DOHH2 (cell line): ENCODE results near the gene GSAP.

Source experiments
- H3F3A ChIP-seq: fragments of 200-600 bp; sonication (generic), shearing (Covaris generic); 2 replicates; pipeline ENCODE4 v1.6.0; 2016; ENCODE audit warnings: antibody characterized with exemption, mild to moderate bottlenecking; ENCODE audit not compliant: control insufficient read depth, insufficient read depth
- H3K27ac ChIP-seq: fragments of 200-600 bp; sonication (generic); 2 replicates; pipeline ENCODE4 v1.5.1; 2014; ENCODE audit warnings: low read depth, mild to moderate bottlenecking, low read length, moderate library complexity
- H3K27me3 ChIP-seq: fragments of 200-600 bp; sonication (generic); 2 replicates; pipeline ENCODE4 v1.6.1; 2014; ENCODE audit warnings: mild to moderate bottlenecking, low read length, mixed read lengths; ENCODE audit not compliant: control insufficient read depth
- H3K36me3 ChIP-seq: fragments of 200-600 bp; sonication (generic); 2 replicates; pipeline ENCODE4 v1.6.1; 2014; ENCODE audit warnings: mild to moderate bottlenecking, low read length, moderate library complexity, mixed read lengths; ENCODE audit not compliant: control insufficient read depth
- H3K4me1 ChIP-seq: fragments of 200-600 bp; sonication (generic); 2 replicates; pipeline ENCODE4 v1.6.1; 2014; ENCODE audit warnings: mild to moderate bottlenecking, low read length, mixed read lengths; ENCODE audit not compliant: control insufficient read depth
- H3K4me2 ChIP-seq: fragments of 200-600 bp; sonication (generic); 2 replicates; pipeline ENCODE4 v1.6.0; 2014; ENCODE audit warnings: mild to moderate bottlenecking, low read length, moderate library complexity
- H3K4me3 ChIP-seq: fragments of 200-600 bp; sonication (generic); 2 replicates; pipeline ENCODE4 v1.5.1; 2014; ENCODE audit warnings: mild to moderate bottlenecking, low read length, mixed read lengths
- H3K79me2 ChIP-seq: fragments of 200-600 bp; sonication (generic); 2 replicates; pipeline ENCODE4 v1.6.1; 2014; ENCODE audit warnings: mild to moderate bottlenecking, low read length, mixed read lengths; ENCODE audit not compliant: control insufficient read depth
- H3K9me2 ChIP-seq: fragments of 200-600 bp; sonication (generic); replicated peaks from 2 replicates; pipeline ENCODE4 v1.6.1; 2014; ENCODE audit warnings: mild to moderate bottlenecking, low read length, mixed read lengths; ENCODE audit not compliant: control insufficient read depth
- H3K9me3 ChIP-seq: fragments of 200-600 bp; sonication (generic); 2 replicates; pipeline ENCODE4 v1.6.1; 2014; ENCODE audit warnings: antibody characterized with exemption, low read length, mixed read lengths; ENCODE audit not compliant: control insufficient read depth, insufficient read depth
- H4K20me1 ChIP-seq: fragments of 200-600 bp; sonication (generic); 2 replicates; pipeline ENCODE4 v1.6.0; 2014; ENCODE audit warnings: low read depth, mild to moderate bottlenecking, antibody characterized with exemption, low read length, moderate library complexity; ENCODE audit not compliant: control insufficient read depth, insufficient read depth
- EZH2phosphoT487 ChIP-seq: fragments of 200-600 bp; sonication (generic); IDR thresholded peaks from 2 replicates; pipeline ENCODE4 v1.6.1; 2017; ENCODE audit warnings: borderline replicate concordance, mild to moderate bottlenecking, antibody characterized with exemption, low read length, moderate library complexity, mixed read lengths
- TF ChIP-seq, protein P1 (sequence below): fragments of 200-600 bp; sonication (generic); IDR thresholded peaks from one replicate; pipeline ENCODE4 v1.5.1; 2014; ENCODE audit warnings: antibody characterized with exemption, mild to moderate bottlenecking, low read depth, low read length; ENCODE audit not compliant: poor library complexity, severe bottlenecking

GSAP gene

DNA sequence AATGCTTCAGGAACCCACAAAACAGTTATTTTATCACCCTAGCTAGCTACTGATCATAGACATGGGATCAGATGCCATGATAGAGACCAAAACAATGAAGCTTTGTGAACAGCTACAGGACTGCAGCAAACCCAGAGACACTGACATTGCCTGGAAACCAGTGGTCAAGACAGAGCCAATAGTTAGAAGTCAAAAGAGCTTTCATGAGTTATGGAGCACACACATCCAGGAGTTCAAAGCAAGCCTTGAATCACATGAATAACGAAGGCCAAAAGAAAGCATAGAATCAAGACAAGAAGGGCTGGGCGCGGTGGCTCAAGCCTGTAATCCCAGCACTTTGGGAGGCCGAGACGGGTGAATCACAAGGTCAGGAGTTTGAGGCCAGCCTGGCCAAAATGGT lies 34.5 kb upstream of the GSAP start:
- no peak overlapping the region for H3K4me3 ChIP-seq
- TF ChIP-seq, protein P1, sequence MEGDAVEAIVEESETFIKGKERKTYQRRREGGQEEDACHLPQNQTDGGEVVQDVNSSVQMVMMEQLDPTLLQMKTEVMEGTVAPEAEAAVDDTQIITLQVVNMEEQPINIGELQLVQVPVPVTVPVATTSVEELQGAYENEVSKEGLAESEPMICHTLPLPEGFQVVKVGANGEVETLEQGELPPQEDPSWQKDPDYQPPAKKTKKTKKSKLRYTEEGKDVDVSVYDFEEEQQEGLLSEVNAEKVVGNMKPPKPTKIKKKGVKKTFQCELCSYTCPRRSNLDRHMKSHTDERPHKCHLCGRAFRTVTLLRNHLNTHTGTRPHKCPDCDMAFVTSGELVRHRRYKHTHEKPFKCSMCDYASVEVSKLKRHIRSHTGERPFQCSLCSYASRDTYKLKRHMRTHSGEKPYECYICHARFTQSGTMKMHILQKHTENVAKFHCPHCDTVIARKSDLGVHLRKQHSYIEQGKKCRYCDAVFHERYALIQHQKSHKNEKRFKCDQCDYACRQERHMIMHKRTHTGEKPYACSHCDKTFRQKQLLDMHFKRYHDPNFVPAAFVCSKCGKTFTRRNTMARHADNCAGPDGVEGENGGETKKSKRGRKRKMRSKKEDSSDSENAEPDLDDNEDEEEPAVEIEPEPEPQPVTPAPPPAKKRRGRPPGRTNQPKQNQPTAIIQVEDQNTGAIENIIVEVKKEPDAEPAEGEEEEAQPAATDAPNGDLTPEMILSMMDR: no peak
- TF ChIP-seq EZH2phosphoT487: no peak
- no peaks in the 10 kb centered on the region for H3K79me2 ChIP-seq
- no peaks in the 10 kb centered on the region for H3K9me2 ChIP-seq
- H3K27ac ChIP-seq: no peak overlapping the region
- H3F3A ChIP-seq: no peaks in the 10 kb centered on the region
- H3K4me2 ChIP-seq: no peak overlapping the region
- H3K9me3 ChIP-seq: no peaks in the 10 kb centered on the region
- no peaks in the 10 kb centered on the region for H3K4me1 ChIP-seq
- H3K36me3 ChIP-seq: no peaks in the 10 kb centered on the region
- no peaks in the 10 kb centered on the region for H4K20me1 ChIP-seq
- H3K27me3 ChIP-seq: peaks cover 16% of the 10 kb centered on the region

DNA sequence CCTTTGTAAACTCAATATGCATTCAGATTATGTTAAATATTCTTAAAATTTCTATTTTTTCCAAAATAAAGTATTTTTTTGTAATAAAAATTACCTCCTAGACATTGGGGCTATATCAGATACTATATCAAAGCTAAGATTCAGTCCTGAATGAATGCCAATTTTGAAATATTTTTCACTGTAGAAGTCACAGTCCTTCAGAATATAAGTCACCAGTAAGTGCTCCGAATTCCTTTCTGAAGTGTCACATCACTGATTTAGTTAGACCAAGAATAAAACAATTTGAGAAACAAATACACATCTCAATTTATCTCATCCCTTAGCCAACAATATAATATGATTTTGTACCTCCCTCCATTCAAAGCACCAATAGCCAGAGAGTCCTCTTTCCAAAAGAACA lies 33.9 kb upstream of the GSAP start:
- H3K79me2 ChIP-seq: no peaks in the 10 kb centered on the region
- no peaks in the 10 kb centered on the region for H3K9me3 ChIP-seq
- H3K9me2 ChIP-seq: no peaks in the 10 kb centered on the region
- no peak overlapping the region for H3K4me3 ChIP-seq
- no peaks in the 10 kb centered on the region for H3F3A ChIP-seq
- no peaks in the 10 kb centered on the region for H3K4me1 ChIP-seq
- H3K36me3 ChIP-seq: no peaks in the 10 kb centered on the region
- no peak for TF ChIP-seq EZH2phosphoT487
- TF ChIP-seq, protein P1: no peak
- no peak overlapping the region for H3K4me2 ChIP-seq
- H4K20me1 ChIP-seq: no peaks in the 10 kb centered on the region
- H3K27ac ChIP-seq: no peak overlapping the region
- peaks cover 14% of the 10 kb centered on the region for H3K27me3 ChIP-seq

DNA sequence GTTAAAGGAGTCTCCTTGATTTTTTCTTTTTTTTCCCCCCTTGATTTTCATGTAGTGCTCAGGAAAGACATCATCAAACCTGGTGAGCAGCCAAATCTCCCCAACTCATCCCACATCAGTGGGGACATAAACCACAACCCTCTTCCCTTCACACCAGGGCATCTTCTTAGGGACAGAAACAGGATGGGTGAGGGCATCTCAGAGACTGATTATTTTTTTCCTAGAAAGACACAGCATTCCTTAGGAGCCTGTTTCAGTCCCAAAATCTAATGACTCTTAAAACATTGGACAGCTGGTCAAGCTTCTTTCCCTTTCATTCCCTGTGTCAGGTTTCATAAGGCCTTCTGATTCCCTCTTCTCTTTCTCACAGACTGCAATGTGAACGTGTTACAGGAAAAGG lies 31.5 kb upstream of the GSAP start:
- no peaks in the 10 kb centered on the region for H3K36me3 ChIP-seq
- H3F3A ChIP-seq: no peaks in the 10 kb centered on the region
- no peaks in the 10 kb centered on the region for H3K79me2 ChIP-seq
- no peak for TF ChIP-seq EZH2phosphoT487
- TF ChIP-seq, protein P1: no peak
- H4K20me1 ChIP-seq: no peaks in the 10 kb centered on the region
- H3K27ac ChIP-seq: no peak overlapping the region
- H3K27me3 ChIP-seq: peaks cover 6% of the 10 kb centered on the region; the same call in 1 of the 2 replicates
- no peak overlapping the region for H3K4me2 ChIP-seq
- no peaks in the 10 kb centered on the region for H3K4me1 ChIP-seq
- H3K9me2 ChIP-seq: no peaks in the 10 kb centered on the region
- H3K9me3 ChIP-seq: no peaks in the 10 kb centered on the region
- no peak overlapping the region for H3K4me3 ChIP-seq

GRCh38 chr7:77444123-77444522 lies 28.0 kb upstream of the GSAP start:
- Histone ChIP-seq H3K27me3 (0 out of 2 replicates have a peak, but pooled peaks cover 2% of the 10 kb centered on the region), H3K4me1 (no peaks in the 10 kb centered on the region), H3K9me3 (no peaks in the 10 kb centered on the region), H3K9me2 (no peaks in the 10 kb centered on the region), H4K20me1 (no peaks in the 10 kb centered on the region), H3K79me2 (no peaks in the 10 kb centered on the region), H3K27ac (no peak overlapping the region), H3K4me2 (no peak overlapping the region), H3K4me3 (no peak overlapping the region), H3K36me3 (no peaks in the 10 kb centered on the region), H3F3A (no peaks in the 10 kb centered on the region)
- TF ChIP-seq EZH2phosphoT487: no peak
- TF ChIP-seq, protein P1: no peak
